ENCODE results near the gene TBC1D22A.

Gene TBC1D22A

DNA sequence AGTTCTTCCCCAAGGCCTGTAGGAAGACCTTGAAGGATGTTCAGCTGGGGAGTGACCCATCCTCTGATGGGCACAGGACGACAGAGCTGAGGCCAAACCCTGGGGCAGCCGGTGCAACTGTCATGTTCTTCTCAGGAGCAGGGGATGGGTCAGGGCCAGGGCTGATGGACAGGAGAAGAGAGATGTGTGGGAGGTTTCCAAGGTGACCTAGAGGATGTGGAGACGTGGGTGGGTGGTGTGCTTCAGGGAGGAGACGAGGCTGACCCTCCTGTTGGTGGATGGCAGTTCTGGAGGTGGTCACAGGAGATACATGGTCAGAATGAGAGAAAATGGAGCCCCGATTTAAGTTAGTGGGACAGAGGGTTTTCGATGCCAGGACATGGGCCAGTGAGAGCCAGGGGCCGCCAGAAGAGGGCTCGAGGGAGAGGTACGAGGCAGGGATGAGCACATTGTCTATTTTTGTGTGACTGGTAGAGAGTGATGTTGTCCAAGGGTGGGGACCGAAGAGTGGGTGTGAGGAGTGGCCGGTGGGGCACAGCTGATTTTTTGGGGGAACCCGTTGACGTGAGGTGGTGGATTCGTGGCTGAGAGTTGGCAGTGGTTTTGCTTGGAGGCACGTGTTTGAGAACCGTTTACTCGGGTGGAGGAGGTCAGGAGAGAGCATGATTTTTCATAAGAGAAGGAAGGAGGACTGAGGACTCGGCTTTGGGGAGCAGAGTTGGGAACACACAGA is 14.6 kb downstream of the TBC1D22A start:
- Histone ChIP-seq H3K9me3 (ENCODE audit: insufficient read depth, low read length) (no peaks in the 10 kb centered on the region), H2AFZ (ENCODE audit: low read depth, low read length) (no peak overlapping the region), H3K27me3 (ENCODE audit: low read depth, low read length) (no peaks in the 10 kb centered on the region), H4K20me1 (ENCODE audit: insufficient read depth, low read length) (peaks cover 44% of the 10 kb centered on the region), H3K9ac (ENCODE audit: low read length) (peak overlapping the region; percentile 83), H3K36me3 (replicated peaks; ENCODE audit: low read depth, low read length) (peaks cover 52% of the 10 kb centered on the region), H3K4me2 (ENCODE audit: low read length) (peak overlapping the region; percentile 95), H3K79me2 (ENCODE audit: low read length) (peaks cover 81% of the 10 kb centered on the region), H3K4me1 (ENCODE audit: low read length) (peaks cover 53% of the 10 kb centered on the region), H3K27ac (ENCODE audit: low read length) (peak overlapping the region; percentile 98), H3K4me3 (ENCODE audit: low read length) (peak overlapping the region; percentile 74)
- no peak for TF ChIP-seq EZH2phosphoT487 (IDR thresholded peaks at IDR 0.05; ENCODE audit: low read depth)
- TF ChIP-seq, protein P1, sequence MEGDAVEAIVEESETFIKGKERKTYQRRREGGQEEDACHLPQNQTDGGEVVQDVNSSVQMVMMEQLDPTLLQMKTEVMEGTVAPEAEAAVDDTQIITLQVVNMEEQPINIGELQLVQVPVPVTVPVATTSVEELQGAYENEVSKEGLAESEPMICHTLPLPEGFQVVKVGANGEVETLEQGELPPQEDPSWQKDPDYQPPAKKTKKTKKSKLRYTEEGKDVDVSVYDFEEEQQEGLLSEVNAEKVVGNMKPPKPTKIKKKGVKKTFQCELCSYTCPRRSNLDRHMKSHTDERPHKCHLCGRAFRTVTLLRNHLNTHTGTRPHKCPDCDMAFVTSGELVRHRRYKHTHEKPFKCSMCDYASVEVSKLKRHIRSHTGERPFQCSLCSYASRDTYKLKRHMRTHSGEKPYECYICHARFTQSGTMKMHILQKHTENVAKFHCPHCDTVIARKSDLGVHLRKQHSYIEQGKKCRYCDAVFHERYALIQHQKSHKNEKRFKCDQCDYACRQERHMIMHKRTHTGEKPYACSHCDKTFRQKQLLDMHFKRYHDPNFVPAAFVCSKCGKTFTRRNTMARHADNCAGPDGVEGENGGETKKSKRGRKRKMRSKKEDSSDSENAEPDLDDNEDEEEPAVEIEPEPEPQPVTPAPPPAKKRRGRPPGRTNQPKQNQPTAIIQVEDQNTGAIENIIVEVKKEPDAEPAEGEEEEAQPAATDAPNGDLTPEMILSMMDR (IDR thresholded peaks at IDR 0.05; ENCODE audit: low read depth, low read length): no peak

DNA sequence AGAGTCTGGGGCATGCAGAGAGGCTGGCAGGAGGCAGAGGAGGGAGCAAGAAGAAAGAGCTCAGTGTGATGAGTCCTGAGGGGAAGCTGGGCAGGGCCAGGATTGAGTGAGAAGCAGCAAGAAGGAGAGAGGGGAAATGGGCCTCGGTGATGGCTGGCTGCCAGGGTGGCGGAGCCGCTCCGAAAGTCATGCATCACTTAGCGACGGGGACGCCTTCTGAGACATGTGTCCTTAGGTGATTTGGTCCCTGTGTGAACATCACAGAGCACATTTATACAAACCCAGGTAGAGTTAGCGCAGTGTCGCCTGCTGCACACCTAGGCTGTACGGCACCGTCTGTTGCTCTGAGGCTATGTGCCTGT is 15.1 kb downstream of the TBC1D22A start:
- peaks cover 85% of the 10 kb centered on the region for H3K79me2 ChIP-seq (ENCODE audit: low read length)
- peaks cover 56% of the 10 kb centered on the region for H3K36me3 ChIP-seq (replicated peaks; ENCODE audit: low read depth, low read length)
- peaks cover 52% of the 10 kb centered on the region for H3K4me1 ChIP-seq (ENCODE audit: low read length)
- TF ChIP-seq, protein P1 (IDR thresholded peaks at IDR 0.05; ENCODE audit: low read depth, low read length): no peak
- no peak for TF ChIP-seq EZH2phosphoT487 (IDR thresholded peaks at IDR 0.05; ENCODE audit: low read depth)
- H4K20me1 ChIP-seq (ENCODE audit: insufficient read depth, low read length): peaks cover 48% of the 10 kb centered on the region
- H3K4me3 ChIP-seq (ENCODE audit: low read length): no peak overlapping the region
- H3K9me3 ChIP-seq (ENCODE audit: insufficient read depth, low read length): no peaks in the 10 kb centered on the region
- H3K9ac ChIP-seq (ENCODE audit: low read length): no peak overlapping the region
- H3K27me3 ChIP-seq (ENCODE audit: low read depth, low read length): no peaks in the 10 kb centered on the region
- H3K27ac ChIP-seq (ENCODE audit: low read length): no peak overlapping the region
- H2AFZ ChIP-seq (ENCODE audit: low read depth, low read length): no peak overlapping the region
- peak overlapping the region; percentile 95 for H3K4me2 ChIP-seq (ENCODE audit: low read length)

DNA sequence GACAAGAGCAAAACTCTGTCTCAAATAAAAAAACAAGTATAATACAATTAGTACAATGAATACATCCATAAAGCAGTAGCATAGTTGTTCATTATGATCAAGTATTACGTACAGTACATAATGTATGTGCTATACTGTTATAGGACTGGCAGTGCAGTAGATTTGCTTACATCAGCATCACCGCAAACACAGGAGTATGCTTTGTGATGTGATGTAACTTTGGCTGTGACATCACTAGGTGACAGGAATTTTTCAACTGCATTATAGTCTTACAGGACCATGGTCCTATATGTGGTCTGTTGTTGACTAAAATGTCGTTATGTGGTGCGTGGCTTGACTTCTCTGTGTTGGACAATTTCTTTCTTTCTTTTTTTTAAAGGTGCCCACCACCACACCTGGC is 16.6 kb downstream of the TBC1D22A start:
- Histone ChIP-seq H3K4me3 (ENCODE audit: low read length) (no peak overlapping the region), H4K20me1 (ENCODE audit: insufficient read depth, low read length) (peaks cover 63% of the 10 kb centered on the region), H2AFZ (ENCODE audit: low read depth, low read length) (no peak overlapping the region), H3K4me1 (ENCODE audit: low read length) (peaks cover 38% of the 10 kb centered on the region), H3K27me3 (ENCODE audit: low read depth, low read length) (no peaks in the 10 kb centered on the region), H3K4me2 (ENCODE audit: low read length) (no peak overlapping the region), H3K36me3 (replicated peaks; ENCODE audit: low read depth, low read length) (peaks cover 67% of the 10 kb centered on the region), H3K79me2 (ENCODE audit: low read length) (peaks cover 92% of the 10 kb centered on the region), H3K9me3 (ENCODE audit: insufficient read depth, low read length) (no peaks in the 10 kb centered on the region), H3K9ac (ENCODE audit: low read length) (no peak overlapping the region), H3K27ac (ENCODE audit: low read length) (no peak overlapping the region)
- TF ChIP-seq, protein P1 (IDR thresholded peaks at IDR 0.05; ENCODE audit: low read depth, low read length): no peak
- TF ChIP-seq EZH2phosphoT487 (IDR thresholded peaks at IDR 0.05; ENCODE audit: low read depth): no peak

DNA sequence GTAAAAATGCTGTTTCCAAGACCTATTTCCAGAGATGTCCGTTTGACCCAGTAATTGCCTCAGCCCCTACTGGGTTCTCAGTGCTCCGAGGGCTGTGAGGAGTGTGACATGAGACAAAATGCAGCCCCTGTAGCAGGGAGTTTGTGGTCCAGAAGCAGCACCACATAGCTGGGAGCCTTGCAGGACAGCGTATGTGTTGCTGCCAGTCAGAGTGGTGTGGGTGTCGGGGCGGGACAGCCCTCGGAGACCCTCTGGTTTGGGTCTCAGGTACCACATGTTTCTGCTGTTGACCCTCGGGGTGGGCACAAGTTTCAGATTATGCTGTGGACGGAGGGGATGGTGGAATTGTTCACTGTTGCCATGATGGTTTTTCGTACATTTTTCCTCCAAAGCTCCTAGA is 17.2 kb downstream of the TBC1D22A start:
- Histone ChIP-seq H3K27ac (ENCODE audit: low read length) (no peak overlapping the region), H2AFZ (ENCODE audit: low read depth, low read length) (no peak overlapping the region), H3K9me3 (ENCODE audit: insufficient read depth, low read length) (no peaks in the 10 kb centered on the region), H3K4me1 (ENCODE audit: low read length) (peaks cover 33% of the 10 kb centered on the region), H3K4me2 (ENCODE audit: low read length) (no peak overlapping the region), H4K20me1 (ENCODE audit: insufficient read depth, low read length) (peaks cover 69% of the 10 kb centered on the region), H3K9ac (ENCODE audit: low read length) (no peak overlapping the region), H3K27me3 (ENCODE audit: low read depth, low read length) (no peaks in the 10 kb centered on the region), H3K79me2 (ENCODE audit: low read length) (peaks cover 99% of the 10 kb centered on the region), H3K4me3 (ENCODE audit: low read length) (no peak overlapping the region), H3K36me3 (replicated peaks; ENCODE audit: low read depth, low read length) (peaks cover 73% of the 10 kb centered on the region)
- no peak for TF ChIP-seq EZH2phosphoT487 (IDR thresholded peaks at IDR 0.05; ENCODE audit: low read depth)

All from OCI-LY3 (cell line).